Measurements from ENCODE around the gene AFF1.

AFF1 gene

DNA sequence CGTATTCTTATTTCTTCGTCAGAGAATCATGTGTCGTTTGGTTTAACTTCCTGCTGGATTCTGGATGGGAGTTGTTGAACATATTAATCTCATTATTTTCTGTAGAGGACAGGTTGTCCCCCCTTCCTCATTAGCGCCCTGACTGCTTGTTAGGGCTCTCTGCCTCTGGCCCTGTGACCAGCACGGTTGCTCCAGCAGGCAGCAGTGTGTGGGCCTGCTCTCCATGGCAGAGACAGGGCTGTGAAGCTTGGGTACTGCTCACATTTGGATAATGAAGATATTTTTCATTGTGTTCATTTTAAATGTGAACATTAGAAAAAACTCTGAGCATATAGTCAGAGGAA is 182.9 kb downstream of the AFF1 start:
- H3K23ac ChIP-seq (ENCODE audit: low read depth, low read length, poor library complexity), result no peak overlapping the region
- H3K27ac ChIP-seq (replicated peaks; ENCODE audit: low read length), result no peak overlapping the region
- no peaks in the 10 kb centered on the region for H3K79me1 ChIP-seq (ENCODE audit: low read depth, low read length)
- H2BK15ac ChIP-seq (ENCODE audit: low read length), result no peak overlapping the region
- H4K8ac ChIP-seq (ENCODE audit: low read depth, low read length), result no peak overlapping the region
- no peak overlapping the region for H2AK5ac ChIP-seq (ENCODE audit: low read depth, low read length)
- H3K4me2 ChIP-seq (ENCODE audit: insufficient read depth, low read length, poor library complexity, severe bottlenecking), result no peak overlapping the region
- peaks cover 13 to 74% of the 10 kb centered on the region in 2 donors for H3K36me3 ChIP-seq (replicated peaks in 1 of 2; ENCODE audit: control insufficient read depth in 2 of 2, insufficient read depth in 2 of 2, low read length in 2 of 2)
- no CpG with 5 or more reads among the region's 5 CpGs for WGBS, 2 donors (ENCODE audit: extremely low coverage in 2 of 2, insufficient read length in 2 of 2, insufficient replicate concordance in 1 of 2)
- H3K4ac ChIP-seq (ENCODE audit: low read length), result no peak overlapping the region
- no peaks in the 10 kb centered on the region for H3K27me3 ChIP-seq (ENCODE audit: control insufficient read depth in 3 of 3, insufficient read depth in 3 of 3, low read depth in 1 of 3, low read length in 3 of 3)
- DNase-seq (ENCODE audit: low spot score), result no peak
- no peak overlapping the region for H2AFZ ChIP-seq (ENCODE audit: low read length)
- H3K4me1 ChIP-seq (ENCODE audit: control insufficient read depth in 2 of 2, insufficient read depth in 1 of 2, low read depth in 1 of 2, low read length in 2 of 2), result peaks cover 3 to 20% of the 10 kb centered on the region in 2 donors
- no peak overlapping the region for H2BK120ac ChIP-seq (ENCODE audit: low read depth, low read length)
- H3K14ac ChIP-seq (ENCODE audit: low read length), result no peak overlapping the region
- H2BK5ac ChIP-seq (ENCODE audit: low read length), result no peak overlapping the region
- H3K4me3 ChIP-seq (ENCODE audit: low read length in 2 of 2), result no peak overlapping the region
- H2BK12ac ChIP-seq (ENCODE audit: low read length), result no peak overlapping the region
- H3K9ac ChIP-seq (ENCODE audit: low read depth, low read length, poor library complexity), result no peak overlapping the region
- H3K9me3 ChIP-seq (replicated peaks in 1 of 2; ENCODE audit: control insufficient read depth in 2 of 2, insufficient read depth in 1 of 2, low read depth in 1 of 2, low read length in 2 of 2), result no peaks in the 10 kb centered on the region
- H4K91ac ChIP-seq (ENCODE audit: low read depth, low read length, poor library complexity), result no peak overlapping the region
- H3K18ac ChIP-seq (ENCODE audit: low read length), result no peak overlapping the region

GRCh38 chr4:87118421-87118820 is 183.6 kb downstream of the AFF1 start:
- H2AK5ac ChIP-seq (ENCODE audit: low read depth, low read length), result no peak overlapping the region
- no CpG with 5 or more reads among the region's 1 CpG for WGBS, 2 donors (ENCODE audit: extremely low coverage in 2 of 2, insufficient read length in 2 of 2, insufficient replicate concordance in 1 of 2)
- H2BK12ac ChIP-seq (ENCODE audit: low read length), result no peak overlapping the region
- no peak overlapping the region for H2AFZ ChIP-seq (ENCODE audit: low read length)
- no peak overlapping the region for H4K8ac ChIP-seq (ENCODE audit: low read depth, low read length)
- peaks cover 11 to 67% of the 10 kb centered on the region in 2 donors for H3K36me3 ChIP-seq (replicated peaks in 1 of 2; ENCODE audit: control insufficient read depth in 2 of 2, insufficient read depth in 2 of 2, low read length in 2 of 2)
- no peak overlapping the region for H3K4ac ChIP-seq (ENCODE audit: low read length)
- DNase-seq (ENCODE audit: low spot score), result no peak
- H3K27ac ChIP-seq (replicated peaks; ENCODE audit: low read length), result no peak overlapping the region
- no peaks in the 10 kb centered on the region for H3K27me3 ChIP-seq (ENCODE audit: control insufficient read depth in 3 of 3, insufficient read depth in 3 of 3, low read depth in 1 of 3, low read length in 3 of 3)
- no peak overlapping the region for H3K9ac ChIP-seq (ENCODE audit: low read depth, low read length, poor library complexity)
- no peak overlapping the region for H2BK5ac ChIP-seq (ENCODE audit: low read length)
- H3K79me1 ChIP-seq (ENCODE audit: low read depth, low read length), result no peaks in the 10 kb centered on the region
- peaks cover 3 to 20% of the 10 kb centered on the region in 2 donors for H3K4me1 ChIP-seq (ENCODE audit: control insufficient read depth in 2 of 2, insufficient read depth in 1 of 2, low read depth in 1 of 2, low read length in 2 of 2)
- no peak overlapping the region for H4K91ac ChIP-seq (ENCODE audit: low read depth, low read length, poor library complexity)
- H3K4me3 ChIP-seq (ENCODE audit: low read length in 2 of 2), result no peak overlapping the region
- no peak overlapping the region for H3K4me2 ChIP-seq (ENCODE audit: insufficient read depth, low read length, poor library complexity, severe bottlenecking)
- H3K18ac ChIP-seq (ENCODE audit: low read length), result no peak overlapping the region
- H3K9me3 ChIP-seq (replicated peaks in 1 of 2; ENCODE audit: control insufficient read depth in 2 of 2, insufficient read depth in 1 of 2, low read depth in 1 of 2, low read length in 2 of 2), result no peaks in the 10 kb centered on the region
- H3K23ac ChIP-seq (ENCODE audit: low read depth, low read length, poor library complexity), result no peak overlapping the region
- no peak overlapping the region for H3K14ac ChIP-seq (ENCODE audit: low read length)
- no peak overlapping the region for H2BK15ac ChIP-seq (ENCODE audit: low read length)
- no peak overlapping the region for H2BK120ac ChIP-seq (ENCODE audit: low read depth, low read length)

- no peak overlapping the region for H3K4ac ChIP-seq (ENCODE audit: low read length)
- no peak overlapping the region for H3K14ac ChIP-seq (ENCODE audit: low read length)
- no peak overlapping the region for H4K8ac ChIP-seq (ENCODE audit: low read depth, low read length)
- peaks cover 11 to 63% of the 10 kb centered on the region in 2 donors for H3K36me3 ChIP-seq (replicated peaks in 1 of 2; ENCODE audit: control insufficient read depth in 2 of 2, insufficient read depth in 2 of 2, low read length in 2 of 2)
- no peak overlapping the region for H2BK15ac ChIP-seq (ENCODE audit: low read length)
- H4K91ac ChIP-seq (ENCODE audit: low read depth, low read length, poor library complexity), result no peak overlapping the region
- no peak overlapping the region for H2BK12ac ChIP-seq (ENCODE audit: low read length)
- H3K4me3 ChIP-seq (ENCODE audit: low read length in 2 of 2), result no peak overlapping the region
- H3K79me1 ChIP-seq (ENCODE audit: low read depth, low read length), result no peaks in the 10 kb centered on the region
- no peak overlapping the region for H2BK5ac ChIP-seq (ENCODE audit: low read length)
- H2BK120ac ChIP-seq (ENCODE audit: low read depth, low read length), result no peak overlapping the region
- H3K18ac ChIP-seq (ENCODE audit: low read length), result no peak overlapping the region
- H3K27me3 ChIP-seq (ENCODE audit: control insufficient read depth in 3 of 3, insufficient read depth in 3 of 3, low read depth in 1 of 3, low read length in 3 of 3), result no peaks in the 10 kb centered on the region
- H3K4me1 ChIP-seq (ENCODE audit: control insufficient read depth in 2 of 2, insufficient read depth in 1 of 2, low read depth in 1 of 2, low read length in 2 of 2), result peaks cover 3 to 20% of the 10 kb centered on the region in 2 donors
- no peak overlapping the region for H3K4me2 ChIP-seq (ENCODE audit: insufficient read depth, low read length, poor library complexity, severe bottlenecking)
- H3K27ac ChIP-seq (replicated peaks; ENCODE audit: low read length), result no peak overlapping the region
- no CpG with 5 or more reads among the region's 2 CpGs for whole genome bisulfite sequencing, 2 donors (ENCODE audit: extremely low coverage in 2 of 2, insufficient read length in 2 of 2, insufficient replicate concordance in 1 of 2)
- DNase-seq (ENCODE audit: low spot score), result no peak
- H3K23ac ChIP-seq (ENCODE audit: low read depth, low read length, poor library complexity), result no peak overlapping the region
- no peak overlapping the region for H2AFZ ChIP-seq (ENCODE audit: low read length)
- no peak overlapping the region for H2AK5ac ChIP-seq (ENCODE audit: low read depth, low read length)
- H3K9me3 ChIP-seq (replicated peaks in 1 of 2; ENCODE audit: control insufficient read depth in 2 of 2, insufficient read depth in 1 of 2, low read depth in 1 of 2, low read length in 2 of 2), result no peaks in the 10 kb centered on the region
- no peak overlapping the region for H3K9ac ChIP-seq (ENCODE audit: low read depth, low read length, poor library complexity)
Observed at GRCh38 chr4:87118826-87119225, 184.0 kb downstream of the AFF1 start.

- H3K27me3 ChIP-seq (ENCODE audit: control insufficient read depth in 3 of 3, insufficient read depth in 3 of 3, low read depth in 1 of 3, low read length in 3 of 3), result no peaks in the 10 kb centered on the region
- H2AFZ ChIP-seq (ENCODE audit: low read length), result no peak overlapping the region
- no peak overlapping the region for H2BK5ac ChIP-seq (ENCODE audit: low read length)
- H3K9ac ChIP-seq (ENCODE audit: low read depth, low read length, poor library complexity), result no peak overlapping the region
- no peak overlapping the region for H3K23ac ChIP-seq (ENCODE audit: low read depth, low read length, poor library complexity)
- H3K4me2 ChIP-seq (ENCODE audit: insufficient read depth, low read length, poor library complexity, severe bottlenecking), result no peak overlapping the region
- H4K91ac ChIP-seq (ENCODE audit: low read depth, low read length, poor library complexity), result no peak overlapping the region
- H3K14ac ChIP-seq (ENCODE audit: low read length), result no peak overlapping the region
- no peak overlapping the region for H3K27ac ChIP-seq (replicated peaks; ENCODE audit: low read length)
- H2BK12ac ChIP-seq (ENCODE audit: low read length), result no peak overlapping the region
- no peak for DNase-seq (ENCODE audit: low spot score)
- no peak overlapping the region for H3K4me3 ChIP-seq (ENCODE audit: low read length in 2 of 2)
- no CpG with 5 or more reads among the region's 4 CpGs for WGBS, 2 donors (ENCODE audit: extremely low coverage in 2 of 2, insufficient read length in 2 of 2, insufficient replicate concordance in 1 of 2)
- peaks cover 3 to 20% of the 10 kb centered on the region in 2 donors for H3K4me1 ChIP-seq (ENCODE audit: control insufficient read depth in 2 of 2, insufficient read depth in 1 of 2, low read depth in 1 of 2, low read length in 2 of 2)
- H3K79me1 ChIP-seq (ENCODE audit: low read depth, low read length), result no peaks in the 10 kb centered on the region
- H3K36me3 ChIP-seq (replicated peaks in 1 of 2; ENCODE audit: control insufficient read depth in 2 of 2, insufficient read depth in 2 of 2, low read length in 2 of 2), result peaks cover 6 to 58% of the 10 kb centered on the region in 2 donors
- no peak overlapping the region for H2BK15ac ChIP-seq (ENCODE audit: low read length)
- H2AK5ac ChIP-seq (ENCODE audit: low read depth, low read length), result no peak overlapping the region
- H3K4ac ChIP-seq (ENCODE audit: low read length), result no peak overlapping the region
- no peak overlapping the region for H4K8ac ChIP-seq (ENCODE audit: low read depth, low read length)
- no peaks in the 10 kb centered on the region for H3K9me3 ChIP-seq (replicated peaks in 1 of 2; ENCODE audit: control insufficient read depth in 2 of 2, insufficient read depth in 1 of 2, low read depth in 1 of 2, low read length in 2 of 2)
- H2BK120ac ChIP-seq (ENCODE audit: low read depth, low read length), result no peak overlapping the region
- H3K18ac ChIP-seq (ENCODE audit: low read length), result no peak overlapping the region
Observed at GRCh38 chr4:87120010-87120409, 185.2 kb downstream of the AFF1 start.
